GM18873 (cell line): ENCODE data around the gene DTD1.
"Not testable (repeated sequence)": the region's sequence is repeated elsewhere in the genome, so short reads cannot be mapped to it uniquely, and the experiment has no call there.

Experiments used
- ATAC-seq: cut with Tn5 transposase; IDR thresholded peaks from one replicate; pipeline ENCODE4 v1.9.1; 2021; ENCODE audit warnings: mild to moderate bottlenecking, moderate library complexity, moderate number of reproducible peaks; ENCODE audit not compliant: unreplicated experiment, low FRiP score

The DTD1 gene

GRCh38 chr20:18734525-18735189, 146.8 kb downstream of the DTD1 start:
- ATAC-seq = no peak

GRCh38 chr20:18737140-18737539, 149.3 kb downstream of the DTD1 start:
- no peak for ATAC-seq

- no peak for ATAC-seq
Measured at GRCh38 chr20:18738055-18738454, 150.2 kb downstream of the DTD1 start.

- ATAC-seq = no peak
Measured at GRCh38 chr20:18738888-18739287, 151.0 kb downstream of the DTD1 start.

- ATAC-seq = no peak
Measured at GRCh38 chr20:18739751-18740166, 151.9 kb downstream of the DTD1 start.

GRCh38 chr20:18740726-18741125, 152.9 kb downstream of the DTD1 start:
- no peak for ATAC-seq

GRCh38 chr20:18742841-18743240, 155.0 kb downstream of the DTD1 start:
- no peak for ATAC-seq

GRCh38 chr20:18743665-18744440, 156.0 kb downstream of the DTD1 start:
- no peak for ATAC-seq

GRCh38 chr20:18747090-18747489, 159.2 kb downstream of the DTD1 start:
- ATAC-seq = no peak

GRCh38 chr20:18748987-18749386, 161.1 kb downstream of the DTD1 start:
- no peak for ATAC-seq

GRCh38 chr20:18749528-18749927, 161.7 kb downstream of the DTD1 start:
- no peak for ATAC-seq

- no peak for ATAC-seq
Measured at GRCh38 chr20:18750735-18751134, 162.9 kb downstream of the DTD1 start.

- ATAC-seq = peak; percentile 97
Measured at GRCh38 chr20:18754030-18754652, 166.3 kb downstream of the DTD1 start.

GRCh38 chr20:18754653-18755045, 166.8 kb downstream of the DTD1 start:
- no peak for ATAC-seq

GRCh38 chr20:18760852-18761251, 173.0 kb downstream of the DTD1 start:
- not testable (repeated sequence) for ATAC-seq

- ATAC-seq = no peak
Measured at GRCh38 chr20:18767676-18768075, 179.8 kb downstream of the DTD1 start.

- ATAC-seq = no peak
Measured at GRCh38 chr20:18773566-18773965, 185.7 kb downstream of the DTD1 start.

GRCh38 chr20:18774207-18774606, 186.4 kb downstream of the DTD1 start:
- no peak for ATAC-seq

- ATAC-seq = no peak
Measured at GRCh38 chr20:18775633-18776032, 187.8 kb downstream of the DTD1 start.

GRCh38 chr20:18778690-18779392, 191.0 kb downstream of the DTD1 start:
- no peak for ATAC-seq
